Activated naive CD4-positive, alpha-beta T cell treated with anti-CD3 and anti-CD28 coated beads, Interleukin-2, amount 10 ng/mL, durations not matched to agents 5 hours and 36 hours (primary cell): ENCODE measurements around the gene SPINK1. TPM values are rescaled to one million over a fixed set of nuclear protein-coding genes. Genes with fewer than 3 reads are reported as not detected.

ENCODE experiments used
- total RNA-seq, 2 experiments: library from RNA; stranded (reverse); gene quantifications; one replicate each; pipeline ENCODE4 v1.2.3, GENCODE V29; 2021

The SPINK1 gene, protein sequence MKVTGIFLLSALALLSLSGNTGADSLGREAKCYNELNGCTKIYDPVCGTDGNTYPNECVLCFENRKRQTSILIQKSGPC
- total RNA-seq: not detected

DNA sequence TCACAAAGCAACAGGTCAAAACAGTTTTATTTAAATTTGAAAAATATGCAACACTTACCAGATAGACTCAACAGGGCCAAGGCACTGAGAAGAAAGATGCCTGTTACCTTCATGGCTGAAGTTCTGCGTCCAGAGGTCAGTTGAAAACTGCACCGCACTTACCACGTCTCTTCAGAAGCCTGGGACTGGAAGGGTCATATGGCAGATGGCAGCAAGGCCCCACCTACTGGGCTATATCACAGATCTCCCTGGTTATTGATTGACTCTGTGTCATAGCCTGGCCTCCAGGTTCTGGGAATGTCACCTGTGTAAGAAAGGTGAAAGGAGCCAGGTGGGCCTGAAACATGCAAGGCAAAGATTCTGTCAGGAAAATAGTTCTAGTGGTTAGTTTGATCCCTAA lies at the start of gene SPINK1:
SPINK1 (minus strand) TSS at position 207 of the 400 bp plus-strand sequence; CDS start at position 113, 94 bp downstream.

DNA sequence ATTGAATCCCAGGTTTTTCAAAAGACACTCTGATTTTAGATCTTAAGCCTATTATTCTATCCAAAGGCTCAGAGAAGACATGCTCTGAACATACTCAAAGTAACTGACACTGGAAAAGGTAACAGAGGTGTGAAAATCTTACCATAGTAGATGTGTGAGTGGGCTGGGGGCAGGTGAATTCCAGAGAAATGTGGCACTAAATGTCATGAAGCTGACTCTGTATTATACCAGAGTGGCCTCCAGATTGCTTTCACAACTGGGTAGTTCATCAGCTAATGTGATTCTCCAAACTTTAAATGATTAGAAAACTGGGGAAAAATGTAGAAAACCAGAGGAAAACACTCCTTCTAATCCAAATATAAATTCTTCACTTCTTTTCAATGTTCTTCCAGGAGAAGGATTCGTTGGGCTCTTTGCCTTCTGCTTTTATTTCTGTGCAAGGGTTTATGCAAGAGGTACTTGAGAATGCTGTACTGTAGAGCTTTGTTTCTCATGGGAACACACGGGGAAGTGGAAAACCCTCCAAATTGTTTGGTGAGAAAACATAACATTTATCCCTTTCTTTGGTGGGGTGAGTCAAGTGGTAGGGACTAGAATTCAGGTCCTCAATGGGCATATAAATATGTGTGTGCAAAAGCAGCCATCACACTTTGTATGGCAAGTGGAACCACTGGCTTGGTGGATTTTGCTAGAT lies 46.7 kb upstream of the SPINK1 start, which contains the start of gene SCGB3A2:
SCGB3A2 (plus strand) TSS at position 646 of the 694 bp plus-strand sequence. CDS start 93 bp downstream, outside the sequence.

DNA sequence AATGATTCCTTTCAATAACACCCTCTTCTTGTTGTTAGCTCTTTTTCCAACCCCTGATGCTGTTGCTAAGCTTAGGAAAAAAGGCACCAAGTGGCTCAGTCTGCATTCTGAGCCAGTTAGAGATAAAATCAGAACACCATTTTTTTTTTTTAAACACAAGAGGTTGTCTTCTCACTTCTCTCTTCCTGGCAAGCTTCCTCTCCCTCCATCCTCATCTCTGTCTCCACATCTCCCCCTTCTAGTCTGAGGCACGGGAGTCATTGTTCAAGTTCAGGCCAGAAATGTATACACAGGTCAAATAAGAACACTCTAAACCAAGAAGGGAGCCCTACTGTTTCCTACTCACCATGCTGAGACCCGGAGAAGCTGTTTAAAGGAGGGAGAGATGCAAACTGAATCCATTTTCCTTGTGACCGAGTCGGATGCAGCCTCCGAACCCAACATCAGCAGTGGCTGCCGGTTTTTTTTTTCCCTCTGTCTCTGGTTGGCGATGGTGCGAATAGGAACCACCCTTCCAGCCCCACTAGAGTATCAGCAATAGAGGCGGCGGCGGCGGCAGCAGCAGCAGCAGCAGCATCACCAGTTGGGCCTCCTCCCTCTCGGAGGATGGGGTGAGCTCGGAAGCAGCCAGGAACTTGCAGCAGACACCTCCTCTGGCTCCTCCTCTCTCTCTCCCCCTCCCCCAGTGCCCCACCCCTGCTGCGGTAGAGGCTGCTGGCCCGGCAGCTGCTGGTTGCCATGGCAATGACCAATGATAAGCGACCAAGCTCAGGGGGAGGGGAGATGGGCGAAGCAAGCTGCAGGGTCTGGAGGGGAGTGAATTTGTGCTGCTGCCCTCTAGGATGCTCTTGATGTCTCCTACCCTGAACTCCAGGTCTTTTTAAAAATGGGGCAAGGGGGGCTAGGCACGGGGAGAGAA lies 49.1 kb downstream of the SPINK1 start, which contains the start of gene JAKMIP2:
JAKMIP2 (minus strand) TSS at position 619 of the 919 bp plus-strand sequence. CDS start 110,922 bp downstream, outside the sequence.

Other genes starting within 250 kb of the SPINK1 start
- gene JAKMIP2, start 48.9 kb downstream of the SPINK1 start, total RNA-seq: under 1 TPM; 0.35 to 0.48 TPM
- gene SCGB3A2, start 47.0 kb upstream of the SPINK1 start, total RNA-seq: not detected
- not detected for gene C5orf46, start 74.9 kb upstream of the SPINK1 start, total RNA-seq
- gene SPINK5, start 232.3 kb upstream of the SPINK1 start, total RNA-seq: not detected